HG02973 (cell line): ENCODE results near the gene NTM.

ENCODE experiments used
- ATAC-seq: cut with Tn5 transposase; IDR thresholded peaks from one replicate; pipeline ENCODE4 v1.9.1; 2021; ENCODE audit warnings: moderate library complexity; ENCODE audit not compliant: unreplicated experiment

Gene NTM

GRCh38 chr11:131932584-131933325 is 562.3 kb downstream of the NTM start:
- no peak for ATAC-seq

GRCh38 chr11:131934006-131934405 is 563.6 kb downstream of the NTM start:
- no peak for ATAC-seq

- no peak for ATAC-seq
Observed at GRCh38 chr11:131938351-131938751, 567.9 kb downstream of the NTM start.

GRCh38 chr11:131940126-131940525 is 569.7 kb downstream of the NTM start:
- ATAC-seq = no peak

GRCh38 chr11:131942878-131943277 is 572.5 kb downstream of the NTM start:
- ATAC-seq = no peak

- no peak for ATAC-seq
Observed at GRCh38 chr11:131943295-131943694, 572.9 kb downstream of the NTM start.

- ATAC-seq = no peak
Observed at GRCh38 chr11:131944736-131945135, 574.3 kb downstream of the NTM start.

GRCh38 chr11:131945706-131946105 is 575.3 kb downstream of the NTM start:
- no peak for ATAC-seq

- no peak for ATAC-seq
Observed at GRCh38 chr11:131947511-131947910, 577.1 kb downstream of the NTM start.

- ATAC-seq = no peak
Observed at GRCh38 chr11:131951121-131951520, 580.7 kb downstream of the NTM start.

- ATAC-seq = no peak
Observed at GRCh38 chr11:131954146-131954545, 583.7 kb downstream of the NTM start.

GRCh38 chr11:131955904-131956303 is 585.5 kb downstream of the NTM start:
- ATAC-seq = no peak

- ATAC-seq = no peak
Observed at GRCh38 chr11:131957201-131957600, 586.8 kb downstream of the NTM start.

GRCh38 chr11:131957875-131958274 is 587.5 kb downstream of the NTM start:
- no peak for ATAC-seq

GRCh38 chr11:131962818-131963217 is 592.4 kb downstream of the NTM start:
- no peak for ATAC-seq

GRCh38 chr11:131964698-131965483 is 594.5 kb downstream of the NTM start:
- no peak for ATAC-seq

GRCh38 chr11:131965504-131965903 is 595.1 kb downstream of the NTM start:
- no peak for ATAC-seq

GRCh38 chr11:131966667-131967066 is 596.3 kb downstream of the NTM start:
- ATAC-seq = no peak

- no peak for ATAC-seq
Observed at GRCh38 chr11:131969261-131969660, 598.8 kb downstream of the NTM start.

GRCh38 chr11:131973061-131973460 is 602.6 kb downstream of the NTM start:
- no peak for ATAC-seq

GRCh38 chr11:131975619-131976018 is 605.2 kb downstream of the NTM start:
- no peak for ATAC-seq

- no peak for ATAC-seq
Observed at GRCh38 chr11:131976021-131976420, 605.6 kb downstream of the NTM start.
